ENCODE results near the gene PRIMA1. TPM values are rescaled to one million over a fixed set of nuclear protein-coding genes. Genes with fewer than 3 reads are reported as not detected.
A peak's percentile ranks its signal among the peaks of the same experiment; 100 is the strongest.
"Not testable (repeated sequence)": the region's sequence is repeated elsewhere in the genome, so short reads cannot be mapped to it uniquely, and the experiment has no call there.

The PRIMA1 gene
- total RNA-seq, 4 donors from 2014 or later = 1.0 to 5.0 (median 1.3) TPM

- TF ChIP-seq POLR2A (IDR thresholded peaks at IDR 0.05) = no peak
- no peak for TF ChIP-seq CTCF (IDR thresholded peaks at IDR 0.05)
- no peaks in the 10 kb centered on the region for H3K36me3 ChIP-seq
- no peak for DNase-seq
- WGBS, 2 donors = 85 to 87% methylated on average over 10 of the region's 10 CpGs
- H3K9me3 ChIP-seq = peaks cover 0 to 22% (median 11%) of the 10 kb centered on the region in 3 donors
- peaks cover 0 to 14% (median 0%) of the 10 kb centered on the region in 4 donors for H3K27me3 ChIP-seq
- no peak overlapping the region for H3K27ac ChIP-seq
- intact Hi-C loops (cut with DNase I) = no loop called here
- H3K4me3 ChIP-seq = no peak overlapping the region
- H3K4me1 ChIP-seq = no peaks in the 10 kb centered on the region
These were observed 30.6 kb upstream of the PRIMA1 start for GRCh38 chr14:93818857-93819256.

- Histone ChIP-seq H3K27me3 (no peaks in the 10 kb centered on the region), H3K27ac (no peak overlapping the region), H3K4me3 (no peak overlapping the region), H3K4me1 (no peaks in the 10 kb centered on the region), H3K9me3 (peaks cover 0 to 29% (median 11%) of the 10 kb centered on the region in 3 donors), H3K36me3 (no peaks in the 10 kb centered on the region)
- 66 to 69% methylated on average over 8 of the region's 8 CpGs for WGBS, 2 donors
- no peak for DNase-seq
- intact Hi-C loops (cut with DNase I) = no loop called here
- TF ChIP-seq CTCF (IDR thresholded peaks at IDR 0.05) (no peak), POLR2A (IDR thresholded peaks at IDR 0.05) (no peak)
These were observed 23.4 kb upstream of the PRIMA1 start for GRCh38 chr14:93811676-93812075.

- intact Hi-C loops (cut with DNase I) = no loop called here
- H3K4me3 ChIP-seq = no peak overlapping the region
- 100% methylated on average over 1 of the region's 1 CpG for WGBS, 2 donors
- no peaks in the 10 kb centered on the region for H3K36me3 ChIP-seq
- H3K27ac ChIP-seq = peak overlapping the region in 1 of 4 donors; percentile 23
- no peaks in the 10 kb centered on the region for H3K4me1 ChIP-seq
- TF ChIP-seq CTCF (IDR thresholded peaks at IDR 0.05) = no peak
- no peak for TF ChIP-seq POLR2A (IDR thresholded peaks at IDR 0.05)
- no peak for DNase-seq
- H3K27me3 ChIP-seq = no peaks in the 10 kb centered on the region
- peaks cover 0 to 26% (median 11%) of the 10 kb centered on the region in 3 donors for H3K9me3 ChIP-seq
These were observed 22.7 kb upstream of the PRIMA1 start for GRCh38 chr14:93811020-93811419.

GRCh38 chr14:93809491-93810420, 21.5 kb upstream of the PRIMA1 start:
- H3K4me1 ChIP-seq; H3K36me3 ChIP-seq; H3K27me3 ChIP-seq; H3K27ac ChIP-seq; DNase-seq; H3K4me3 ChIP-seq; intact Hi-C loops (cut with DNase I): not testable (repeated sequence)
- peaks cover 0 to 13% (median 4%) of the 10 kb centered on the region in 3 donors for H3K9me3 ChIP-seq
- WGBS, 2 donors = 51 to 67% methylated on average over 5 to 6 of the region's 6 CpGs

GRCh38 chr14:93804654-93805053, 16.4 kb upstream of the PRIMA1 start:
- intact Hi-C loops (cut with DNase I) = no loop called here
- Histone ChIP-seq H3K4me1 (peaks cover 0 to 12% (median 2%) of the 10 kb centered on the region in 3 donors), H3K27me3 (no peaks in the 10 kb centered on the region), H3K27ac (no peak overlapping the region), H3K9me3 (peaks cover 0 to 3% (median 0%) of the 10 kb centered on the region in 3 donors), H3K4me3 (no peak overlapping the region), H3K36me3 (no peaks in the 10 kb centered on the region)
- WGBS, 2 donors = 53 to 60% methylated on average over 9 of the region's 9 CpGs
- no peak for DNase-seq
- TF ChIP-seq CTCF (IDR thresholded peaks at IDR 0.05) (peak in 1 of 6 experiments; percentile 7), POLR2A (IDR thresholded peaks at IDR 0.05) (no peak)

All from esophagus squamous epithelium (tissue), 5 donors.